ENCODE results near the gene PHF21A. TPM values are rescaled to one million over a fixed set of nuclear protein-coding genes. Genes with fewer than 3 reads are reported as not detected.

Gene PHF21A
- total RNA-seq, 1 donor from 2014 or later = 49.6 TPM

DNA sequence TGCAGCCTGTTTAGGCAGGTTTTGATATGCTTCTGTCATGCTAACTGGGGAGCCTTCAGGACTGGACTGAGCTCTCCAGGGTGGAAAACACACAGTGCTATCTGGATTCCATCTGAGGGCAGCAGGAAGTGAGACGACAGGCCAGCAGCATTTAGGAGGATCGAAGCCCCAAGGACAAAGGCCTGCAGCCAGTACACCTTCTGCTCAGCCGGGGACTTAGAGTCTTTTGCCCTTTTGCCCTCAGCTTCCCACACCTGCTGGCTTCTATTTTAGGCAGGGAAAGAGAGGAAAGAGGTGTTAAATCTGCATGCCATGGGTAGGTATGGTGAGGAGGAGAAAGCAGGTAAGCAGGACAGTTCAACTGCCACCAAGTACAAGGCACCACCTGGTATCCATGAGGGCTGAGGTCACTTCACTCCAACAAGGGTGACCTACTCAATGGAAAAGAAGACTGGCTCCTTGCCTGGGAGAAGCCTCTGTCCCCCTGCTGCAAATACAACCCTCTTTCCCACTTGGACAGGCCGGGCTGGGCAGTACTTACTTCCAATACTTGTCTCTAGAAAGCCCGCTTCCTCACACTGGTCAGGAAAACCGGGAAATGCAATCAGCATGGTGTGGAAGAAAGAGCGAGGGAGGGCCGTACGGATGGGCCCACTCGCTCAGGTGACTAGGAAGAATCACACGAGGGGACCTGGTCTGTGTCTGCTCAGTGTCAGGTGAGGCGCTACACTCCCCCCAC is 186.5 kb downstream of the PHF21A start:
- Mint-ChIP-seq H3K36me3 (peaks cover 8% of the 10 kb centered on the region), H3K27me3 (ENCODE audit: insufficient read depth, low read depth) (peaks cover 9% of the 10 kb centered on the region), H3K9me3 (no peaks in the 10 kb centered on the region), H3K27ac (no peak overlapping the region), H3K4me3 (no peak overlapping the region), H3K4me1 (no peaks in the 10 kb centered on the region)
- Histone ChIP-seq H3K27me3 (no peaks in the 10 kb centered on the region), H3K79me2 (ENCODE audit: low read depth) (no peaks in the 10 kb centered on the region), H3K36me3 (no peaks in the 10 kb centered on the region), H3K4me1 (no peaks in the 10 kb centered on the region), H4K20me1 (ENCODE audit: low read depth) (peaks cover 8% of the 10 kb centered on the region), H3F3A (ENCODE audit: low read depth) (peaks cover 10% of the 10 kb centered on the region), H3K4me3 (no peak overlapping the region), H3K9me3 (ENCODE audit: low read depth) (no peaks in the 10 kb centered on the region), H3K4me2 (no peak overlapping the region), H3K27ac (no peak overlapping the region), H3K9ac (no peak overlapping the region), H2AFZ (replicated peaks) (no peak overlapping the region)
- DNase-seq (ENCODE audit: low spot score) = no peak
- TF ChIP-seq, protein P1, sequence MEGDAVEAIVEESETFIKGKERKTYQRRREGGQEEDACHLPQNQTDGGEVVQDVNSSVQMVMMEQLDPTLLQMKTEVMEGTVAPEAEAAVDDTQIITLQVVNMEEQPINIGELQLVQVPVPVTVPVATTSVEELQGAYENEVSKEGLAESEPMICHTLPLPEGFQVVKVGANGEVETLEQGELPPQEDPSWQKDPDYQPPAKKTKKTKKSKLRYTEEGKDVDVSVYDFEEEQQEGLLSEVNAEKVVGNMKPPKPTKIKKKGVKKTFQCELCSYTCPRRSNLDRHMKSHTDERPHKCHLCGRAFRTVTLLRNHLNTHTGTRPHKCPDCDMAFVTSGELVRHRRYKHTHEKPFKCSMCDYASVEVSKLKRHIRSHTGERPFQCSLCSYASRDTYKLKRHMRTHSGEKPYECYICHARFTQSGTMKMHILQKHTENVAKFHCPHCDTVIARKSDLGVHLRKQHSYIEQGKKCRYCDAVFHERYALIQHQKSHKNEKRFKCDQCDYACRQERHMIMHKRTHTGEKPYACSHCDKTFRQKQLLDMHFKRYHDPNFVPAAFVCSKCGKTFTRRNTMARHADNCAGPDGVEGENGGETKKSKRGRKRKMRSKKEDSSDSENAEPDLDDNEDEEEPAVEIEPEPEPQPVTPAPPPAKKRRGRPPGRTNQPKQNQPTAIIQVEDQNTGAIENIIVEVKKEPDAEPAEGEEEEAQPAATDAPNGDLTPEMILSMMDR (IDR thresholded peaks at IDR 0.05) = no peak
- TF ChIP-seq EZH2phosphoT487 (IDR thresholded peaks at IDR 0.05) (no peak), EZH2 (IDR thresholded peaks at IDR 0.05) (no peak)

DNA sequence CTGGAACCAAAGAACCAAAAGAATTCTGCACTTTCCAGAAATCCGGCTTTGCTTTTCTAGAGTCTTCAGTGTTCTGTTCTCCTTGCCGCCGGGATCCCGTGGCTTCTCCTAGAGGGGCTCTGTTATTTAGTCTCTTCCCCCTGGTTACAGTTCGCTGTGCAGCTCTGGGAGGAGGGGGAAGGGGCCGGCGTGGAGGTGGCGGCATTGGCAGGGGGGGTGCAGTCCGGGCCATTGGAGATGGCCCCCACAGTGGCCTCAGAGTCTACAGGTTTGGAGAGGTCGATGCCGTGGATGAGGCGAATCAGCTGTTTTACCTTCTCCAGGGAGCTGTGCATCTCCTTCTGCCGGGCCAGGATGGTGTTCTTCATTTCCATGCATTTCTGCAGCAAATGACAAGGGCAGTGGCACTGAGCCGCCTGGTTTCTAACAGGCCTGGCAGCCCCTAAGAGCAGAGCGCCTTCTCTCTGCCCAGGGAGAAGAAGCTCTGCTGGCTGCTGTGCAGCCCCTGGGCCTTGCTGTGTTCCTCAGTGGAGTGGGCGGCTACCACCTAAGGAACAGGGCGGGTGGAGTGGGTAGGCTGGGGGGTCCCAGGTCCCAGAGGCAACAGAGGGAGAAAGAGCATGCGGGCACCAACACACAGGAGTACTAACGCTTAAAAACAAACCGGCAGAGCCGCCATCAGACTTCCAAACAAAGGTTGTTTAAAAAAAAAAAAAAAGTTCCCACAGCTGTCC is 187.2 kb downstream of the PHF21A start:
- H3K36me3 Mint-ChIP-seq = peaks cover 8% of the 10 kb centered on the region
- no peak overlapping the region for H3K4me3 ChIP-seq
- H3K4me3 Mint-ChIP-seq = no peak overlapping the region
- H3K4me2 ChIP-seq = no peak overlapping the region
- H3K79me2 ChIP-seq (ENCODE audit: low read depth) = no peaks in the 10 kb centered on the region
- H3K9me3 ChIP-seq (ENCODE audit: low read depth) = no peaks in the 10 kb centered on the region
- H3K4me1 Mint-ChIP-seq = no peaks in the 10 kb centered on the region
- no peak overlapping the region for H3K9ac ChIP-seq
- H3F3A ChIP-seq (ENCODE audit: low read depth) = peaks cover 10% of the 10 kb centered on the region
- H3K27ac Mint-ChIP-seq = no peak overlapping the region
- H3K36me3 ChIP-seq = no peaks in the 10 kb centered on the region
- TF ChIP-seq EZH2 (IDR thresholded peaks at IDR 0.05) (no peak), EZH2phosphoT487 (IDR thresholded peaks at IDR 0.05) (no peak)
- TF ChIP-seq, protein P1 (IDR thresholded peaks at IDR 0.05) = no peak
- no peak overlapping the region for H3K27ac ChIP-seq
- H2AFZ ChIP-seq (replicated peaks) = no peak overlapping the region
- no peaks in the 10 kb centered on the region for H3K9me3 Mint-ChIP-seq
- H3K27me3 Mint-ChIP-seq (ENCODE audit: insufficient read depth, low read depth) = peaks cover 9% of the 10 kb centered on the region
- H3K4me1 ChIP-seq = no peaks in the 10 kb centered on the region
- H4K20me1 ChIP-seq (ENCODE audit: low read depth) = peaks cover 6% of the 10 kb centered on the region
- DNase-seq (ENCODE audit: low spot score) = no peak
- no peaks in the 10 kb centered on the region for H3K27me3 ChIP-seq

DNA sequence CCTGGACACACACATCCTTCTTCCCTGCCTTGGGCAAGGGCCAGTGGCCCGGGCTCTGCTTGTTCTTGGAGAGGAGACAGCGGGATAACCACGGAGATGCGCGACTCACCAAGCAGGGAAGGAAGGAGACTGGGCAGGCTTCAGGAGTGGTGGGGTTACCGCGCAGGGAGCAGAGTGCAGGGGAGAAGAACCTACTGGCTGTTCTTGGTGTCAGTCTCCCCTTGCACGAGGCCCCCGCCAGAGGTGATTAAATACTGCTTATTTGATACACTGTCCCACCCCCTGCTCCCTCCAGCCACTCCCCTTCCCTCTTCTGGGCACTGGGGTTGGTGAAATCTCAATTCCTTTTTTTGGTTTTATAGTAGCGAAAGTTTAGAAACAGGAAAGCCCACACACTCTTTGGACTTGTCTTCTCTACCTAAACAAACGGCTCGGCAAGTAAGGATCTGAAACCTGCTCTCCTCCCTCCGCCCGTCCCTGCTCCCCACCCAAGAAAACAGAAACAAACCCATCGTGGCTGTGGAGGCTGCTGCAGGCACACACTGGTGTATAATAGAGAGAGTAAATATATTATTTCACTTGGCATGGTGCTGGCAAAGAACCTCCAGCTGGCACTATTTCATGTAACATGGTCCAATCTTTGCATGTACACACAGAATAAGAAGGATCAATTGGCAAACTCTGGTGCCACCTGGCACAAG is 188.0 kb downstream of the PHF21A start:
- Histone ChIP-seq H3F3A (ENCODE audit: low read depth) (peaks cover 10% of the 10 kb centered on the region), H3K4me2 (no peak overlapping the region), H4K20me1 (ENCODE audit: low read depth) (peaks cover 6% of the 10 kb centered on the region), H3K36me3 (no peaks in the 10 kb centered on the region), H3K4me1 (no peaks in the 10 kb centered on the region), H3K79me2 (ENCODE audit: low read depth) (no peaks in the 10 kb centered on the region), H3K4me3 (no peak overlapping the region), H3K9ac (no peak overlapping the region), H3K9me3 (ENCODE audit: low read depth) (no peaks in the 10 kb centered on the region), H2AFZ (replicated peaks) (no peak overlapping the region), H3K27me3 (no peaks in the 10 kb centered on the region), H3K27ac (no peak overlapping the region)
- Mint-ChIP-seq H3K4me1 (no peaks in the 10 kb centered on the region), H3K36me3 (peaks cover 5% of the 10 kb centered on the region), H3K27ac (no peak overlapping the region), H3K9me3 (no peaks in the 10 kb centered on the region), H3K27me3 (ENCODE audit: insufficient read depth, low read depth) (peaks cover 9% of the 10 kb centered on the region), H3K4me3 (no peak overlapping the region)
- TF ChIP-seq, protein P1 (IDR thresholded peaks at IDR 0.05) = no peak
- TF ChIP-seq EZH2phosphoT487 (IDR thresholded peaks at IDR 0.05) = no peak
- TF ChIP-seq EZH2 (IDR thresholded peaks at IDR 0.05) = no peak
- no peak for DNase-seq (ENCODE audit: low spot score)

All from neural progenitor cell (in vitro differentiated cells).